GM06990 (cell line): ENCODE measurements around the gene ANKRD34C.

Experiments used
- DNase-seq: peaks from one replicate; pipeline ENCODE4 v3.0.0-alpha.2; 2011; ENCODE audit not compliant: insufficient read length; ENCODE audit errors: extremely low read depth
- H3K27me3 ChIP-seq: replicated peaks from 2 replicates; pipeline ENCODE4 v1.6.0; 2011; ENCODE audit warnings: low read length; ENCODE audit not compliant: control insufficient read depth, insufficient read depth
- H3K36me3 ChIP-seq: 2 replicates; pipeline ENCODE4 v1.5.1; 2011; ENCODE audit warnings: low read length; ENCODE audit not compliant: control insufficient read depth, insufficient read depth
- H3K4me3 ChIP-seq: replicated peaks from 2 replicates; pipeline ENCODE4 v1.5.1; 2011; ENCODE audit warnings: low read depth, mild to moderate bottlenecking, control low read depth, low read length
- TF ChIP-seq, protein P1 (sequence below): IDR thresholded peaks from 2 replicates; pipeline ENCODE4 v1.5.1; 2011; ENCODE audit warnings: low read length, control low read depth, mild to moderate bottlenecking, inconsistent platforms; ENCODE audit not compliant: insufficient read depth, poor library complexity, severe bottlenecking

The ANKRD34C gene

DNA sequence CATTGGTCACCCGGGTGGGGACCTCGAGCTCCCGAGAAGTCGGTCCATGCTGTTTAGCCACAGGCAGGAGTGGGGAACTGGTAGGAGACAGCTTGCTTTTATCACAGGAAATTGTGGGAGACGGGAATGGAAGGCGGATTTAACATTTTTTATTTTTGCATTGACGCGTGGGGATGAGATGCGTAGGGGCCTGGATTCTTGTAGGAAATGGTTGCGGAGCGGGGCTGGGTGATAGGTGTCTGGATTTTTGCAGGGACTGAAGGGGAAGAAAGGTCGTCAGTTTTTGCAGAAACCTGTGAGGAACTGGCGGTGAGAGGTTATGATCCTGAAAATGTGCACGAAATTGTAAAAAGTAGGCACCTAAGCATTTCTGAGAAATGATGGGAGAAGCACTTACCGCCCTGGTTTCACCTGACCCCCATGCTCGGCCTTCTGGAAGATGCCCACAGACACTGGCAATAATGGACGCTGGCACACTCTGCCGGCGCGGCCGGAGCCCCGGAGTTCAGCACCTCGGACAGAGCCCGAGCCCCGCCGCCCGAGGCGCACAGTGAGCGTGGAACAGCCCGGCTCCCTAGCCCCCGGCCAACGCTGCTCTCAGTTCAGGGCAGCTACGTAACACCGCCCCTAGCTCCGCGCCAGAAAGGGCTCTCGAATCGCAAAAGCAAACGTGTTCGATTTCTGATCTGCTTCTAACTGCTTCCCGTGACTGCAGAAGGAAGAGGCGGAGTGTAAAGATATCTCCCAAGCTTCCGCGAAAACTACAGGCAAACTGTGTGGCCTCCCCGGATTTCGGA, 928 bp downstream of the ANKRD34C start:
- Histone ChIP-seq H3K4me3 (no peak overlapping the region), H3K27me3 (no peaks in the 10 kb centered on the region), H3K36me3 (no peaks in the 10 kb centered on the region)
- TF ChIP-seq, protein P1, sequence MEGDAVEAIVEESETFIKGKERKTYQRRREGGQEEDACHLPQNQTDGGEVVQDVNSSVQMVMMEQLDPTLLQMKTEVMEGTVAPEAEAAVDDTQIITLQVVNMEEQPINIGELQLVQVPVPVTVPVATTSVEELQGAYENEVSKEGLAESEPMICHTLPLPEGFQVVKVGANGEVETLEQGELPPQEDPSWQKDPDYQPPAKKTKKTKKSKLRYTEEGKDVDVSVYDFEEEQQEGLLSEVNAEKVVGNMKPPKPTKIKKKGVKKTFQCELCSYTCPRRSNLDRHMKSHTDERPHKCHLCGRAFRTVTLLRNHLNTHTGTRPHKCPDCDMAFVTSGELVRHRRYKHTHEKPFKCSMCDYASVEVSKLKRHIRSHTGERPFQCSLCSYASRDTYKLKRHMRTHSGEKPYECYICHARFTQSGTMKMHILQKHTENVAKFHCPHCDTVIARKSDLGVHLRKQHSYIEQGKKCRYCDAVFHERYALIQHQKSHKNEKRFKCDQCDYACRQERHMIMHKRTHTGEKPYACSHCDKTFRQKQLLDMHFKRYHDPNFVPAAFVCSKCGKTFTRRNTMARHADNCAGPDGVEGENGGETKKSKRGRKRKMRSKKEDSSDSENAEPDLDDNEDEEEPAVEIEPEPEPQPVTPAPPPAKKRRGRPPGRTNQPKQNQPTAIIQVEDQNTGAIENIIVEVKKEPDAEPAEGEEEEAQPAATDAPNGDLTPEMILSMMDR, result no peak
- peak; percentile 18 for DNase-seq

DNA sequence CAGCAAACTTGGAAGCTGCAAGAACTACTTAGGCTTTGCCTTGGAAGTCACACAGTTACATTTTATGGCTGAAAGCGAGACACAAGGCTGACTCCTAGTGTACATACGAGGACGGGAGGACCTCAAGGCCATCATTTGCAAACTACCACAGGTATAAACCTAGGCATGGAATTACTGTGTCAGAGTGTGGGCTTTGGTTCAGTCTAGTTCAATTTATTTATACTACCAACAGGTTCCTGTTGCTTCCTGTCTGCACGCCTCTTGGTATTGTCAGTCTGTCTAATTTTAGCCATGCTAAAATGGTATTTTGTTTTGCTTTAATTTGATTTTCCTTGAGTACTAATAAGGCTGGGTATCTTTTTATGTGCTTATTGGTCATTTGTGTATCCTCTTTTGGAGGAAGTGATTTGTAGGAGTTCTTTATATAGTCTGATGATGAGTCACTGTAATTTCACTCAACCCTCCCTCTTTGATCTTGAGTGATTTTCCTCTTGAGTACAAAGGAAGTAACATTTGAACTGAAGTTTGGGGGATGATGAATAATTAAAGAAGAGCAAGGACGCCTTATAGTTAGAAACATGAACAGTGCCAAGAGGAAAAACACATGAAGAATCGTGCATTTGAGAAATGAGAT, 8.2 kb downstream of the ANKRD34C start:
- H3K27me3 ChIP-seq, result no peaks in the 10 kb centered on the region
- H3K36me3 ChIP-seq, result no peaks in the 10 kb centered on the region
- DNase-seq, result no peak
- TF ChIP-seq, protein P1, result no peak
- H3K4me3 ChIP-seq, result no peak overlapping the region

GRCh38 chr15:79292011-79292410, 9.5 kb downstream of the ANKRD34C start:
- no peak overlapping the region for H3K4me3 ChIP-seq
- no peak for DNase-seq
- TF ChIP-seq, protein P1, result no peak
- no peaks in the 10 kb centered on the region for H3K27me3 ChIP-seq
- H3K36me3 ChIP-seq, result no peaks in the 10 kb centered on the region

DNA sequence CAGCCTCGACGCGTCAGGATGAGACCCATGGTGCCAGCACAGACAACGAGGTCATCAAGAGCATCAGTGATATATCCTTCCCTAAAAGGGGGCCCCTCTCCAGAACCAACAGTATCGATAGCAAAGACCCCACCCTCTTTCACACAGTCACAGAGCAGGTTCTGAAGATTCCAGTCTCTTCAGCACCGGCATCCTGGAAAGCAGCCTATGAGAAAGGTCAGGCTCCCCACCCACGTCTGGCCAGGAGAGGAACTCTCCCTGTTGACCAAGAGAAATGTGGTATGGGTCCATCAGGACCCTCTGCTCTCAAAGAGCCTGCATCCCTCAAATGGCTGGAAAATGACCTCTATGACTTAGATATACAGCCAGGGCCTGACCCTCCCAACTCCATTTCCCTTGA, 11.6 kb downstream of the ANKRD34C start:
- TF ChIP-seq, protein P1, result no peak
- no peaks in the 10 kb centered on the region for H3K27me3 ChIP-seq
- H3K4me3 ChIP-seq, result no peak overlapping the region
- H3K36me3 ChIP-seq, result no peaks in the 10 kb centered on the region
- no peak for DNase-seq

- no peaks in the 10 kb centered on the region for H3K36me3 ChIP-seq
- TF ChIP-seq, protein P1, result peak; percentile 58
- no peak for DNase-seq
Observed at GRCh38 chr15:79296583-79296982, 14.1 kb downstream of the ANKRD34C start.

More at GRCh38 chr15:79296583-79296982, 14.1 kb downstream of the ANKRD34C start:
- Histone ChIP-seq H3K4me3 (no peak overlapping the region), H3K27me3 (no peaks in the 10 kb centered on the region)
